ENCODE results near the gene NR6A1.

NR6A1 gene

GRCh38 chr9:124676159-124676551 is 95.0 kb downstream of the NR6A1 start:
- H3K4me3 ChIP-seq (ENCODE audit: insufficient read depth, low read length, poor library complexity, severe bottlenecking) = no peak overlapping the region
- TF ChIP-seq EZH2phosphoT487 (conservative IDR thresholded peaks at IDR 0.05; ENCODE audit: low read length) (no peak), CTCF (IDR thresholded peaks at IDR 0.05; ENCODE audit: insufficient read depth, low read length, poor library complexity, severe bottlenecking) (no peak)
- no peaks in the 10 kb centered on the region for H3K79me2 ChIP-seq (ENCODE audit: insufficient read depth, low read length)
- H2AFZ ChIP-seq (ENCODE audit: low read depth, low read length, severe bottlenecking) = no peak overlapping the region
- H3K9me2 ChIP-seq (replicated peaks; ENCODE audit: insufficient read depth, low read length) = no peaks in the 10 kb centered on the region
- no peak overlapping the region for H3K9ac ChIP-seq (ENCODE audit: low read length)
- no peaks in the 10 kb centered on the region for H3K9me3 ChIP-seq (ENCODE audit: insufficient read depth, low read length)
- H4K20me1 ChIP-seq (ENCODE audit: low read depth, low read length) = 0 out of 2 replicates have a peak, but pooled peaks cover 3% of the 10 kb centered on the region
- no peak overlapping the region for H3K27ac ChIP-seq (ENCODE audit: low read depth, low read length)
- no peaks in the 10 kb centered on the region for H3K27me3 ChIP-seq (ENCODE audit: low read length)
- H3F3A ChIP-seq (ENCODE audit: insufficient read depth) = no peaks in the 10 kb centered on the region
- no peaks in the 10 kb centered on the region for H3K36me3 ChIP-seq (ENCODE audit: low read length)
- H3K4me2 ChIP-seq (ENCODE audit: low read depth, low read length, poor library complexity, severe bottlenecking) = no peak overlapping the region

GRCh38 chr9:124675261-124676158 is 95.6 kb downstream of the NR6A1 start:
- H2AFZ ChIP-seq (ENCODE audit: low read depth, low read length, severe bottlenecking) = no peak overlapping the region
- H3K9me2 ChIP-seq (replicated peaks; ENCODE audit: insufficient read depth, low read length) = no peaks in the 10 kb centered on the region
- H4K20me1 ChIP-seq (ENCODE audit: low read depth, low read length) = 0 out of 2 replicates have a peak, but pooled peaks cover 3% of the 10 kb centered on the region
- H3K9me3 ChIP-seq (ENCODE audit: insufficient read depth, low read length) = no peaks in the 10 kb centered on the region
- H3K9ac ChIP-seq (ENCODE audit: low read length) = no peak overlapping the region
- no peaks in the 10 kb centered on the region for H3K27me3 ChIP-seq (ENCODE audit: low read length)
- H3K4me3 ChIP-seq (ENCODE audit: insufficient read depth, low read length, poor library complexity, severe bottlenecking) = no peak overlapping the region
- H3K4me2 ChIP-seq (ENCODE audit: low read depth, low read length, poor library complexity, severe bottlenecking) = no peak overlapping the region
- H3F3A ChIP-seq (ENCODE audit: insufficient read depth) = no peaks in the 10 kb centered on the region
- no peaks in the 10 kb centered on the region for H3K36me3 ChIP-seq (ENCODE audit: low read length)
- TF ChIP-seq CTCF (IDR thresholded peaks at IDR 0.05; ENCODE audit: insufficient read depth, low read length, poor library complexity, severe bottlenecking) (no peak), EZH2phosphoT487 (conservative IDR thresholded peaks at IDR 0.05; ENCODE audit: low read length) (no peak)
- no peaks in the 10 kb centered on the region for H3K79me2 ChIP-seq (ENCODE audit: insufficient read depth, low read length)
- H3K27ac ChIP-seq (ENCODE audit: low read depth, low read length) = no peak overlapping the region

- TF ChIP-seq EZH2phosphoT487 (conservative IDR thresholded peaks at IDR 0.05; ENCODE audit: low read length) (no peak), CTCF (IDR thresholded peaks at IDR 0.05; ENCODE audit: insufficient read depth, low read length, poor library complexity, severe bottlenecking) (no peak)
- Histone ChIP-seq H3K9me2 (replicated peaks; ENCODE audit: insufficient read depth, low read length) (no peaks in the 10 kb centered on the region), H3K9ac (ENCODE audit: low read length) (no peak overlapping the region), H3K79me2 (ENCODE audit: insufficient read depth, low read length) (no peaks in the 10 kb centered on the region), H3K36me3 (ENCODE audit: low read length) (no peaks in the 10 kb centered on the region), H2AFZ (ENCODE audit: low read depth, low read length, severe bottlenecking) (no peak overlapping the region), H3K4me3 (ENCODE audit: insufficient read depth, low read length, poor library complexity, severe bottlenecking) (no peak overlapping the region), H3K4me2 (ENCODE audit: low read depth, low read length, poor library complexity, severe bottlenecking) (no peak overlapping the region), H3K27ac (ENCODE audit: low read depth, low read length) (no peak overlapping the region), H3F3A (ENCODE audit: insufficient read depth) (no peaks in the 10 kb centered on the region), H3K27me3 (ENCODE audit: low read length) (no peaks in the 10 kb centered on the region), H3K9me3 (ENCODE audit: insufficient read depth, low read length) (no peaks in the 10 kb centered on the region), H4K20me1 (ENCODE audit: low read depth, low read length) (0 out of 2 replicates have a peak, but pooled peaks cover 3% of the 10 kb centered on the region)
Measured at GRCh38 chr9:124674651-124675050, 96.5 kb downstream of the NR6A1 start.
